Hepatocyte (in vitro differentiated cells): ENCODE results near the gene TMEM176B. TPM values are rescaled to one million over a fixed set of nuclear protein-coding genes. Genes with fewer than 3 reads are reported as not detected.

Source experiments
- DNase-seq: peaks from one replicate; pipeline ENCODE4 v3.0.0-alpha.2; 2016; ENCODE audit warnings: low spot score
- H2AFZ ChIP-seq: fragments of 200-600 bp; sonication (generic); 2 replicates; pipeline ENCODE4 v1.6.0; 2016; ENCODE audit warnings: antibody characterized with exemption, mild to moderate bottlenecking
- H3K27ac ChIP-seq: fragments of 200-600 bp; sonication (generic); 2 replicates; pipeline ENCODE4 v1.5.1; 2016; ENCODE audit warnings: mild to moderate bottlenecking
- H3K27me3 ChIP-seq: fragments of 200-600 bp; sonication (generic); 2 replicates; pipeline ENCODE4 v1.6.1; 2016
- H3K36me3 ChIP-seq: fragments of 200-600 bp; sonication (generic); replicated peaks from 2 replicates; pipeline ENCODE4 v1.5.1; 2016; ENCODE audit warnings: low read depth; ENCODE audit not compliant: insufficient read depth
- H3K4me1 ChIP-seq: fragments of 200-600 bp; sonication (generic); 2 replicates; pipeline ENCODE4 v1.5.1; 2016; ENCODE audit warnings: mild to moderate bottlenecking, moderate library complexity; ENCODE audit not compliant: insufficient read depth
- H3K4me2 ChIP-seq: fragments of 200-600 bp; sonication (generic); 2 replicates; pipeline ENCODE4 v1.6.0; 2016
- H3K4me3 ChIP-seq: fragments of 200-600 bp; sonication (generic); 2 replicates; pipeline ENCODE4 v1.5.1; 2016; ENCODE audit warnings: mild to moderate bottlenecking
- H3K79me2 ChIP-seq: fragments of 200-600 bp; sonication (generic); 2 replicates; pipeline ENCODE4 v1.6.0; 2017; ENCODE audit warnings: mild to moderate bottlenecking
- H3K9me2 ChIP-seq: fragments of 200-600 bp; sonication (generic); replicated peaks from 2 replicates; pipeline ENCODE4 v1.6.0; 2017; ENCODE audit warnings: mild to moderate bottlenecking; ENCODE audit not compliant: insufficient read depth
- H3K9me3 ChIP-seq: fragments of 200-600 bp; sonication (generic); 2 replicates; pipeline ENCODE4 v1.5.1; 2016; ENCODE audit warnings: low read depth, mild to moderate bottlenecking
- H4K20me1 ChIP-seq: fragments of 200-600 bp; sonication (generic); 2 replicates; pipeline ENCODE4 v1.6.0; 2016; ENCODE audit warnings: mild to moderate bottlenecking; ENCODE audit not compliant: insufficient read depth, poor library complexity, severe bottlenecking
- CTCF ChIP-seq: fragments of 200-600 bp; sonication (generic); IDR thresholded peaks from 2 replicates; pipeline ENCODE4 v1.5.1; 2016; ENCODE audit warnings: antibody characterized with exemption, mild to moderate bottlenecking; ENCODE audit not compliant: poor library complexity
- EZH2 ChIP-seq: fragments of 200-600 bp; sonication (generic); IDR thresholded peaks from 2 replicates; pipeline ENCODE4 v1.6.1; 2016; ENCODE audit warnings: antibody characterized with exemption, mild to moderate bottlenecking, borderline replicate concordance
- EZH2phosphoT487 ChIP-seq: fragments of 200-600 bp; sonication (generic); IDR thresholded peaks from one replicate; pipeline ENCODE4 v1.6.1; 2018; ENCODE audit warnings: antibody characterized with exemption, mild to moderate bottlenecking, low read depth, moderate library complexity; ENCODE audit not compliant: unreplicated experiment, severe bottlenecking
- WGBS: methylation state at CpG from one replicate; pipeline ENCODE4 v1.1.6; 2016; ENCODE audit warnings: low lambda C conversion rate; ENCODE audit errors: missing lambda C conversion rate; 5-methylcytosine and 5-hydroxymethylcytosine counted together
- polyA plus RNA-seq: library from polyadenylated mRNA; unstranded; fragments of >200 nt; fragmentation: Nextera tagmentation; extraction: Ambion mirVana; gene quantifications from 2 replicates; pipeline ENCODE4 v1.2.1, GENCODE V29; 2016
- total RNA-seq: library from RNA; depleted of rRNA; stranded (reverse); fragments of >200 nt; gene quantifications from 2 replicates; pipeline ENCODE4 v1.2.3, GENCODE V29; 2014

TMEM176B gene
- total and polyA plus RNA-seq, 2 experiments from 2014 or later, result 200 to 204 TPM

- Histone ChIP-seq H2AFZ (no peak overlapping the region), H4K20me1 (no peaks in the 10 kb centered on the region), H3K4me2 (no peak overlapping the region), H3K27ac (no peak overlapping the region), H3K36me3 (no peaks in the 10 kb centered on the region), H3K9me2 (no peaks in the 10 kb centered on the region), H3K4me1 (no peaks in the 10 kb centered on the region), H3K27me3 (peaks cover 4% of the 10 kb centered on the region), H3K9me3 (no peaks in the 10 kb centered on the region), H3K4me3 (no peak overlapping the region), H3K79me2 (no peaks in the 10 kb centered on the region)
- no peak for TF ChIP-seq EZH2phosphoT487
- TF ChIP-seq CTCF, result no peak
- TF ChIP-seq EZH2, result no peak
- 79% methylated on average over 4 of the region's 4 CpGs for WGBS
- DNase-seq, result no peak
Observed at GRCh38 chr7:150755473-150756099, 44.6 kb downstream of the TMEM176B start.

- H3K9me3 ChIP-seq, result no peaks in the 10 kb centered on the region
- H3K4me3 ChIP-seq, result no peak overlapping the region
- no peak overlapping the region for H3K27ac ChIP-seq
- TF ChIP-seq CTCF, result no peak
- TF ChIP-seq EZH2, result no peak
- no peak for TF ChIP-seq EZH2phosphoT487
- no peak for DNase-seq
- H3K9me2 ChIP-seq, result no peaks in the 10 kb centered on the region
- no peaks in the 10 kb centered on the region for H3K4me1 ChIP-seq
- H2AFZ ChIP-seq, result no peak overlapping the region
- H3K4me2 ChIP-seq, result no peak overlapping the region
- H3K79me2 ChIP-seq, result no peaks in the 10 kb centered on the region
- no peaks in the 10 kb centered on the region for H3K36me3 ChIP-seq
- peaks cover 7% of the 10 kb centered on the region for H3K27me3 ChIP-seq
- H4K20me1 ChIP-seq, result no peaks in the 10 kb centered on the region
Observed at GRCh38 chr7:150754951-150755350, 45.2 kb downstream of the TMEM176B start.

GRCh38 chr7:150753826-150754603 is 46.1 kb downstream of the TMEM176B start:
- Histone ChIP-seq H2AFZ (no peak overlapping the region), H3K27me3 (peaks cover 15% of the 10 kb centered on the region), H3K79me2 (no peaks in the 10 kb centered on the region), H3K36me3 (no peaks in the 10 kb centered on the region), H3K27ac (no peak overlapping the region), H3K4me2 (no peak overlapping the region), H4K20me1 (no peaks in the 10 kb centered on the region), H3K9me2 (no peaks in the 10 kb centered on the region), H3K4me3 (no peak overlapping the region), H3K4me1 (no peaks in the 10 kb centered on the region), H3K9me3 (no peaks in the 10 kb centered on the region)
- no peak for TF ChIP-seq EZH2
- peak; percentile 24 for TF ChIP-seq CTCF
- WGBS, result 29% methylated on average over 3 of the region's 3 CpGs
- no peak for DNase-seq
